Lung microvascular endothelial cell (primary cell): ENCODE measurements around the gene CCND2. TPM values are rescaled to one million over a fixed set of nuclear protein-coding genes. Genes with fewer than 3 reads are reported as not detected.

ENCODE experiments used
- DNase-seq, 2 donors: peaks; one replicate each; pipeline versions ENCODE4 v3.0.0 to v3.0.0-alpha.2; 2010; ENCODE audit warnings: low read depth in 2 of 2
- total RNA-seq: library from RNA; depleted of rRNA; stranded (reverse); fragments of >200 nt; gene quantifications from 2 replicates; pipeline ENCODE4 v1.2.1, GENCODE V29; 2014

CCND2 gene
- total RNA-seq, 1 donor from 2014 or later: 141 TPM

DNA sequence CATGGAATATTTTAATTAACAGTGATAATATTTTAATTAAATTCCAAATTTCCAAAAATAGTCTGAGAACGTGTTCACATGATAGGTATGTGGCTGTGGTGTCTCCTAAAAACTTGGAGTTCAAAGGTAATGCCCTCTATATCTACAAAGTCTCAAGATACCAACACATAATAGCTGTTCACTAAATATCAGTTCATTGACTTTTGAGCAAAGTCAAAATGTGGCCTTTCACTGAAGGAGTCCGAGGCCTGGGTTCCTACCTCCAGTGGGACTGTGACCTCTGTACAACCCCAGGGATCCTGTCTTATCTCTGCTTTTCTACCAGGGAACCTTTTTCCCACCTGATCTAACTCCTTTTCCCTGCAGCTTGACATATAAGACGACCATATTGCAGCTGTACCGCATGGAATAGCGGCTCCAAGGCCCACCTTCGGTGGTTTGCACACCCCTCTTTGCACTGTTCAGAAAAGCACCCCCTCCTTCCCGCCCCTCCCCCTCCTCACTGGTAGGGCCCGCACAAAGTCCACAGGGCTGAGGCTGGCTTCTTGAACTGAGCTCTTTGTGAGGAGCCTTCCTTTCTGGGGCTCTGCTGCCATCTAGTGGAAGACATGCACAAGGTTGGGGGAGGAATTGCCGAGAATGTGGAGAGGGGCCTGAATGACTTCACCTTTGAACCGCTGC lies 3.1 kb downstream of the CCND2 start:
- peak; percentile 90 to 92 for DNase-seq

DNA sequence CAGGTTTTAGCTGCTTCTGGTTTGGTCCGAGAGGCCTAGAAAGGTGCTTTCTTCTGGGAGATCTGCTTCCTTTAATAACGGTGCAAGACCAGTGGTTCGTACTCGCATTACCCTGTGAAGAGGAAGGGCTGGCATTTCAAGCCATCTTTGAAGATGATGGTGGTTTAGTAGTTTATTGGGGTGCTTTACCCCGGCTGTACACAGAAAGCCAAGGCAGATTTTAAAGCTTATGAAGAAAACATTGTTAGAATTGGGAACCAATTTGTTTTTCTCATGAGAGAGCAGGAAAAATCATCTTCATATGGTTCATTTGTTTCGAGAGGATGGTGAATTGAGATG lies 3.6 kb downstream of the CCND2 start:
- no peak for DNase-seq

GRCh38 chr12:4277857-4278256 lies 4.3 kb downstream of the CCND2 start:
- no peak for DNase-seq

GRCh38 chr12:4278329-4279197 lies 5.0 kb downstream of the CCND2 start:
- no peak for DNase-seq

GRCh38 chr12:4279198-4279690 lies 5.7 kb downstream of the CCND2 start:
- no peak for DNase-seq

GRCh38 chr12:4280351-4281163 lies 7.0 kb downstream of the CCND2 start:
- peak in 1 of 2 donors; percentile 26 for DNase-seq

- no peak for DNase-seq
These were observed 7.7 kb downstream of the CCND2 start for GRCh38 chr12:4281173-4281654.

DNA sequence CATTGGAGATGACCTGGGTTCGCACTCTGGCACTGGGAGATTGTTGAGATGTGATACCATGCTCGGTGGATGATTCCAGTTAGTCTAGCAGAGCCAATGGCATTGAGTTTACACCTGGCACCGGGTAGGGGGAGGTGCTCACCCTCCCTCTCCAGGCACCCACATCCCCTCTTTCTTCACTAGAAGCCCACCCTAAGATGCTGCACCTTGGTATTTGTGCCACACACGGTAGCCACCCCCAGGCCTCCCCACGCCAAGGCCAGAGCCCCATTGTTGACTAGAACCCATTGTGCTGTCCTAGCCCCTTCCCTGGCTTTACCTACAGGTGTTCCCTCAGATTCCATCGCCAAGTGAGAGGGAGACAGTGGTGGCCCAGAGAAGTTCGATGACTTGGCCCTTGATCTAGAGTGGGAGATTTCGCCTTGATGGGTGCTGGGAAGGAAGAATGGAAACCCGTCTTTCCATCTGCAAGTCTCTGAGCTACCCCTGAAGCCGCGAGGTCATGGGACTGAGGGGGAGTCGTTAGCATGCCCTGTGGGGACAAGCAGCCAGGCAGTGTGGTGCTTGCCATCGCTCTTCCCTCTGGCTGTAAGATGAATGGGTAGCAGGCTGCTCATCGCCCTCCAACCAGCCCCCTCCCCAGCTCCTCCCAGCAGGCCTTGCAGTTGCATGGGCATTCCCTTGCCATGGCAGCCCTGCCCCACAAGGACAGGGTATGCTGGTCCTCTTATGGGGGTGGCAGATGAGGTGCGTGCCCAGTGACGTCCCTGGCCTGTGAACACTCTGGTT lies 8.7 kb downstream of the CCND2 start:
- no peak for DNase-seq

DNA sequence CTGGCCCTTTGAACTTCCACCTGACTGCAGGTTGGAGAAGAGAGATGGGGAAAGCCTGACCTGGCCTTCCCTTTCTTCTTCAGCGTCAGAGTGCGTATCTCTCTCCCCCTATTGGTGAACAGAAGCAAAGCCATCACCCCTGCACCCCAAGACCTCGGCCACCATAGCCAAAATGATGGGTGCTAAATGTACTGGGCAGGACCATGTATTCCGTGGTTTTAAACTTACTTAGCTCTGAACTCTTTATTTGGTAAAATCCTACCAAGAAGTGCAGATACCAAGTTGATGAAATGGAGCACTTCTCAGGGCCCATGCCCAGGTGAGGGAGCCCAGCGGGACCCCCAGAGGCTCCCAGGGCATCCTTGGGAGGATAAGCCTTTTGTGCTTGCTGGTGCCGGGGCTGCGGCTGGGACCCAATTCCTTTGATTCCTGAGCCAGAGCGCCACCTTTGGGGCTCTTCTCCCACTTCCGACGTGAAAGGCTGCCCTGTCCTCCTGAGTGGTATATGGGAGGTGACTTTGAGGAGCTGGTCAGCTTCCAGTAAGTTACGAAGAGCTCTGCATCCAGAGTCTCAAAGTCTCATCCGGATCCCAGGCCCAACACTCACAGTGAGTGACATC lies 9.4 kb downstream of the CCND2 start:
- DNase-seq: no peak

DNA sequence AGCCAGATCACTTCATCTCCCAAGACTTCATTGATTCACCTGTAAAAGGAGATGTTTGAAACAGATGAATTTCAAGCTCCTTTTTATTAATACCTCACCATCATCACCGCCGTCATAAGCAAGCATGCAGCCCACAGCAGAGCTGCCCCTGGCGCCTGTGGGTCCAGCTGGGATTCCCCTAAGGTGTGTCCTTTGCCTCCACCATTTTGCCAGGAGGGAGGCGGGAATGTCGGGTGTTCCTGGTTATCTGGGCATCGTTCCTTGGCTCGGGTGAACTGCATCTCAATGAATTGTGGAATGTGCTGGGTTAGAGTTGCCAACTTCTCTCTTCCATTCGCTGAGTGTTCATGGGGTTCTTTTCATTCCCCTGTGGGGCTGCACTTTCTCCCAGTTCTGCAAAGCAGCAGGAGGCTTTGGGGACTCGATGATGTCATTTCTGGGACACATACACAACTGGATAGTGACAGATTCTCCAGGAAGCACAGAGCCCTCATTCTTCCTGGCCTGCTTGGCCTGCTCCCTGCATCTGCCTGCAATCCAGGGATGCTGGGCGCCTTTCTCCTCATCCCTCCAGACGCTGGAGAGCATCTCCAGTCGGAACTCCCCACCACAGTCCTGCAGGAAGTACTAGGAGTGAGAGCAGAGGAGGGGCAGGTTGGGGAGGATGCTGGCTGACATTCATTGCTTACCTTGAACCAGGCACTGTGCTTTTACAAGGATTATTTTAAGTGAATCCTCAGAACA lies 10.1 kb downstream of the CCND2 start:
- DNase-seq: no peak

DNA sequence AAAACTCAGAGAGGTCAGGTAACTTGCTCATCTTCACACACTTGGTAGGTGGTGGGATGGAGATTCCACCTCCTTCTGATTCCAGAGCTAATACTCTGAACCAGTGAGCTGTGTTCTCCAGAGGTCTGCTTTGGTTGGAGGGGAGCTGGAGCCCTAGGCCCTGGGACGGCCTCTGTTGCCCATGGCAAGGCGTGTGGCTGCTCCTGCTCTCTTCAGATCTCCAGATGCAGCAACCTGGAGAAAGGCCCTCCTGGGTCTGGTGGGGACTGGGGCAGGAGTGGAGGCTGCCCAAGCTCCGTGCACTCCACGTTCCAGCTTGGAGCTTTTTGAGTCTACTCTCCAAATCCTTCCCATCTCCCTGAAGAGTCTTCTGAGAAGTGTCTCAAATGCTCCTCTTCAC lies 10.7 kb downstream of the CCND2 start:
- no peak for DNase-seq

GRCh38 chr12:4285070-4285469 lies 11.5 kb downstream of the CCND2 start:
- DNase-seq: no peak

- no peak for DNase-seq
These were observed 12.7 kb downstream of the CCND2 start for GRCh38 chr12:4286228-4286627.

- no peak for DNase-seq
These were observed 13.3 kb downstream of the CCND2 start for GRCh38 chr12:4286771-4287317.

GRCh38 chr12:4287325-4288211 lies 14.0 kb downstream of the CCND2 start:
- peak in 1 of 2 donors; percentile 50 for DNase-seq

DNA sequence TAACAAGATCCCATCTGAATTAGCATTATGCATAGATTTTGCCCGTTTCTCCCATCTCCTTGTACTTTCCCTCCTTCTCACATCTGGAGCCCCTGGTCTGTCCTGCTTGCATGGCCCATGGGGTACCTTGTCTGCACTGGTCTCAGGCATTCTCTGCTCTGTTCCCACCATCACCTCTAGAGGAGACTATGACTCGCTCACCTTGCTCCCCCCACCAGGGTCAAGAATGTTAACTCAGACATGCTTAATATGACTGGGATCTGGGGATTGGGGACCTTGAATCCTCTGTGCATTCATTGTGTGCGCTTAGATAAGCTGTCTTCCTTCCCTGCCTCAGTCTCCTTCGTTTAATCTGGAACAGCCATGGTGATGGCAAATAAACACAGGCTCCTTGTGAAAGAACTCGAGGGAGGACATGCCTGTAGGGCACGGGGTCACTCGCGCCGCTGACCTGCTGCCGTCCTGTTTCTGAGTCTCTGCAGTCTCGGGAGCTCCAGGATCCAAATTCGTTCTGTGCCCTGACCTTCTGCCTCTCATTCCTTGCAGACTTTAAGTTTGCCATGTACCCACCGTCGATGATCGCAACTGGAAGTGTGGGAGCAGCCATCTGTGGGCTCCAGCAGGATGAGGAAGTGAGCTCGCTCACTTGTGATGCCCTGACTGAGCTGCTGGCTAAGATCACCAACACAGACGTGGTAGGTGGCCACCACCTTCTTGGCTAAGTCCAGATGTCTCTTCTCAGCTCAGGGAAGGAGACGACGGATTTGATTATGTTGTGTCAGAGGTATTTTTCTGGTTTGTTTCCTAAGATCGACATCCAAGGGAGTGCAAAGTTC lies 15.0 kb downstream of the CCND2 start:
- DNase-seq: peak in 1 of 2 donors; percentile 17

- DNase-seq: no peak
These were observed 15.8 kb downstream of the CCND2 start for GRCh38 chr12:4289231-4289878.
